ENCODE measurements around the gene KCNS3. TPM values are rescaled to one million over a fixed set of nuclear protein-coding genes. Genes with fewer than 3 reads are reported as not detected.

Gene KCNS3
- total RNA-seq, 2 donors from 2014 or later: not detected

DNA sequence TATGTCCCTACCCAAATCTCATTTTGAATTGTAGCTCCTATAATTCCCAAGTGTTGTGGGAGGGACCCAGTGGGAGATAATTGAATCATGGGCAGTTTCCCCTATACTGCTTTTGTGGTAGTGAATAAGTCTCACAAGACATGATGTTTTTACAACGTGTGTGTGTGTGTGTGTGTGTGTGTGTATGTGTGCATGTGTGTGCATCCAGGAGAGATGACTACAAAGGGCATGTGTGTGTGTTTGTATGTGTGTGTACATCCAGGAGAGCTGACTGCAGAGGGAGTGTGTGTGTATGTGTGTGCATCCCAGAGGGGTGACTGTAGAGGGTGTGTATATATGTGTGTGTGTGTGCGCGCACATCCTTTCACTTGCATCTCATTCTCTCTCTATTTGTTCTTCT, 86.7 kb downstream of the KCNS3 start:
- Mint-ChIP-seq H3K36me3 (ENCODE audit: low read depth) (no peaks in the 10 kb centered on the region), H3K27ac (no peak overlapping the region), H3K27me3 (no peaks in the 10 kb centered on the region), H3K4me3 (no peak overlapping the region), H3K4me1 (no peaks in the 10 kb centered on the region)
- H3K9me3 ChIP-seq (ENCODE audit: control insufficient read depth, low read length, poor library complexity, severe bottlenecking): no peaks in the 10 kb centered on the region
- DNase-seq (no peak), ATAC-seq (no peak)

DNA sequence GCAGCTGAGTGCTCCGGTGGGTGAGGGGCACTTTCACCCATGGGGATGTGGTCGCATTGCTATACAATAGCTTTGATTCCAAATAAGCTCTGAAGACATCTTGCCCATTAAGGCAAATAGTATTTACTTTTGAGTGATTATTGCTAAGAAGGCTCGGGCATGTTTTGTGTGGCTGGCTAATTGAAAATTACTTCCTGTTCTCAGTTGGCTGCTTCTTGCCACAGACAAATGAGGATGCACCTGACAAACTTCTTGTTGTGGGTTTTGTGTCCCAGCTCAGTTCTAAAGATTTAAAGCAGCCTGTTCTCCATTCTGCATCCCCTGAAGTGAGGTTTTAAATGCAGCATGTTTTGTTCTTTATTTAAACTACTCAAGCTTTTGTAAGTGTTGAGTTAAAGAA, 88.3 kb downstream of the KCNS3 start:
- H3K4me1 Mint-ChIP-seq: no peaks in the 10 kb centered on the region
- no peaks in the 10 kb centered on the region for H3K9me3 ChIP-seq (ENCODE audit: control insufficient read depth, low read length, poor library complexity, severe bottlenecking)
- no peak overlapping the region for H3K4me3 Mint-ChIP-seq
- H3K27ac Mint-ChIP-seq: no peak overlapping the region
- ATAC-seq (no peak), DNase-seq (no peak)
- no peaks in the 10 kb centered on the region for H3K27me3 Mint-ChIP-seq
- no peaks in the 10 kb centered on the region for H3K36me3 Mint-ChIP-seq (ENCODE audit: low read depth)

DNA sequence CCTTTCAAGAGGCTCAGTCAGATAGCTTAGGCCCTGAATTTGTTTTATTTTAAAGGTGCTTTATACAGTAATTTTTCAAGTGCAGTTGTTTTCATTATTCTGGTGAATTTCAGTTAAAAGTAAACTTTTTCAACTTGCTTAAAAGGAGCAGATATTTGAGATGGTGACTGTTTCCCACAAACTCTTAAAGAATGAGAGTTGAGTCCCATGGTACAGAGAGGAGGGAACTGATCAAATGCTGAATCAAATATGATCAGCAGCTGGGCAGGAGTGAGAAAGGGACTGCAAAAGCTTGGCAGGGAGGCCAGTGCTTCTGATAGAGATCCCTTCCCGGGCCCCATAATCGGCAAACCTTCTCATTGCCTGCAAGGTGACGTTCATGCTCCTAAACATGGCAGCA, 91.2 kb downstream of the KCNS3 start:
- Mint-ChIP-seq H3K27me3 (no peaks in the 10 kb centered on the region), H3K27ac (no peak overlapping the region), H3K4me1 (no peaks in the 10 kb centered on the region), H3K36me3 (ENCODE audit: low read depth) (no peaks in the 10 kb centered on the region), H3K4me3 (no peak overlapping the region)
- DNase-seq (no peak), ATAC-seq (no peak)
- no peaks in the 10 kb centered on the region for H3K9me3 ChIP-seq (ENCODE audit: control insufficient read depth, low read length, poor library complexity, severe bottlenecking)

DNA sequence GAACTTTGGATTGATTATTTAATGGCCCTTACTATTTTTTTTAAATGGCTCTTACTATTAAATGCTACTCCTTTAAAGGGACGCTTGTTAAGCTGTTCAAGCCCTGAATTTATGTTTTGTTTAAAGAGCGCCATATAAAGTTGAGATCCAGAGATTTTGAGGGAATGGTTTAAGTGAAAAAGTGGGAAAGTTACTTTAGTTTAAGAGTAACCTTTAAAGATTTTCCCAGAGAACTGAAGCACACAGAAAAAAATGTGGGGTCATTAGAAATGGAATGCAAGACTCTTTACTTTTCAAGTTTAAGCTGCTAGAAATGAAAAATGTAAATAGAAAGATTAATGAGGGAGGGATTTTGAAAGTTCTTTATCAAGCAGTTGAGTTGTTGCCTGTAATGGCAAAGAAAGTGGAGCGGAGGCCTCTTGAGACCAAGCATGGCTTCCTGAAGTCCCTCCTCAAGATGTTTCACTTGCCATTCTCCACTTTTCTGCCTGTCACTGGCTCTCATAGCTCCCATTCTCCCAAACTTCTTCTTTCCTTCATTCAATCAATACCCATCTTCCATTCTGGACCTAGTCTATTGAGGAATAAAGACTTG, 93.2 kb downstream of the KCNS3 start:
- ATAC-seq (no peak), DNase-seq (no peak)
- no peaks in the 10 kb centered on the region for H3K9me3 ChIP-seq (ENCODE audit: control insufficient read depth, low read length, poor library complexity, severe bottlenecking)
- Mint-ChIP-seq H3K27me3 (no peaks in the 10 kb centered on the region), H3K4me3 (no peak overlapping the region), H3K36me3 (ENCODE audit: low read depth) (no peaks in the 10 kb centered on the region), H3K27ac (no peak overlapping the region), H3K4me1 (no peaks in the 10 kb centered on the region)

DNA sequence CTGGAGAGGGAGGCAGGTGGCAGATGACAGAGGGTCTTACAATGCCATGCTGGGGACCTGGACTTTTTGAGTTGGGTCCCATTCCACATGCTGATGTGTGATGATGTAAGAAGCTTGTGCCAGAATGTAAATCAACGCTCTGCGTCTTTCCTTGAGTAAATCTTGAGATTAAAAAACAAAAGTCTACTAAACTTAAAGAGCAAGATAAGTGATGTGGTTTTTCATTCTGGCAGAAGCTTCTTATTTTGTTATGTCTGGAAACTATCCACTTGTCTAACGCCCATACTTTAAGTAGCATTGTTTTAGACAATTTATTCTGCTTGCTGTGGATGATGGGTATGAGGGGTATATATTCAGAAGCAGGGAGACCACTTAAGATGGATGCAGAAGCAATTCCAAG, 94.5 kb downstream of the KCNS3 start:
- ATAC-seq: no peak
- no peaks in the 10 kb centered on the region for H3K4me1 Mint-ChIP-seq
- no peak for DNase-seq

DNA sequence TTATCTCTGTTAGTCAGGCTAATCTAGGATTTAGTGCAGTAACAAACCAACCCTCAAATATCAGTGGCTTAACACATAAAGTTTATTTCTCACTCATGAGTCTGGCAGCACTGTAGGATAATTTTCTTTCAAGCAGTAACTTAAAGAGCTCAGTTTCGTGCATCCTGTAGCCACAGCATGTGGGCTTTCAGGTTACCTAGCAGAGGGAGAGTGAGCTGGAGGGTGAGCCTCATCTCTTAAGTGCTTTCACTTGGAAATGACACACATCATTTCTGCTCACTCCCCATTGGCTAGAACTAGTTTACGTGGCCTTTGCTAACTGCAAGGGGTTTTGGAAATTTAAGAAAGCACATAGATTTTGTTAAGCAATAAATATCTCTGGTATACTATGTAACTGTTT, 96.9 kb downstream of the KCNS3 start:
- Mint-ChIP-seq H3K27ac (no peak overlapping the region), H3K4me3 (no peak overlapping the region), H3K36me3 (ENCODE audit: low read depth) (no peaks in the 10 kb centered on the region), H3K4me1 (no peaks in the 10 kb centered on the region), H3K27me3 (no peaks in the 10 kb centered on the region)
- ATAC-seq (no peak), DNase-seq (no peak)
- no peaks in the 10 kb centered on the region for H3K9me3 ChIP-seq (ENCODE audit: control insufficient read depth, low read length, poor library complexity, severe bottlenecking)

More for the DNA sequence above, 94.5 kb downstream of the KCNS3 start:
- Mint-ChIP-seq H3K27ac (no peak overlapping the region), H3K4me3 (no peak overlapping the region), H3K27me3 (no peaks in the 10 kb centered on the region), H3K36me3 (ENCODE audit: low read depth) (no peaks in the 10 kb centered on the region)
- H3K9me3 ChIP-seq (ENCODE audit: control insufficient read depth, low read length, poor library complexity, severe bottlenecking): no peaks in the 10 kb centered on the region

DNA sequence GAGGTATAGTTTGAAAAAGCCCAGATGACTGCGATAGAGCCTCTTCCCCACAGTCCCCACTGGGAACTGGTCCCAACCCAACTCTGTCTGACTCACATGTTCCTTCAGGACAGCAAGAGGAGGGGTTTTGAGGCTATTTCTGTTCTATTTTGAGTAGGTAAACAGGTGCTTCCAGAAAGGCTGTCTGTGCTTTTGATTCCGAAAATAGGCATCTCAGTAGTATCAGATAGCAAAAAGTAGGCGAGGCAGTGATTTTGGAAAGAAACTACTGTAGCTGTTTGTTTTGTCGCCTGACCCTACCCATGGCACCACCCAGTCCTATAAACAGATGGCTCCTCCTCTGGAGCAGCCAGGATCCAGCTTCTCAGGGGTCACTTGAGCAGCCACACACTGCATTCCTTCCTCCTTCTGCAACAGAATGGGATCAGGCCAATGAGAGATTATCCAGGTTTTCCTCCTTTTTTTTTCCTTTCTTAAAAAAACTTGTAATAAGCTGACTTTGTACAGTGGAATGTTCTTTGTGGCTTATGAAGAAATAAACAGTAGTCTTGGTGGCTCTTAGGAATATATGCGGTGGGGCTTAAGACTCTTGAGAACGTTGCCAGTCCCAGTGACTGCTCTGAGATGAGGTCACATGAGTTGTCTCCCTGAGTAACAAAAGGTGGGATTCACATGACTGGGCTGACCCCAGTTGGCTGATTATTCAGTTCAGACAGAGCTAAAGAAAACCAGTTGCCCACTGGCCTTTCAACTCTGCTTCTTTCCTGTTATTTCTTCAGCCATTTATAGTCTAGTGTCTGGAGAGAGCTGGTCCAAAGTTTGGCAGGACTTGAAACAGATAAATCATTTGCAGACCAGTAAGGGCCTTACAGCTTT, 98.6 kb downstream of the KCNS3 start:
- H3K36me3 Mint-ChIP-seq (ENCODE audit: low read depth): no peaks in the 10 kb centered on the region
- no peak for DNase-seq
- no peak overlapping the region for H3K27ac Mint-ChIP-seq
- H3K27me3 Mint-ChIP-seq: no peaks in the 10 kb centered on the region
- H3K4me1 Mint-ChIP-seq: no peaks in the 10 kb centered on the region
- no peak overlapping the region for H3K4me3 Mint-ChIP-seq
- ATAC-seq: no peak
- no peaks in the 10 kb centered on the region for H3K9me3 ChIP-seq (ENCODE audit: control insufficient read depth, low read length, poor library complexity, severe bottlenecking)

DNA sequence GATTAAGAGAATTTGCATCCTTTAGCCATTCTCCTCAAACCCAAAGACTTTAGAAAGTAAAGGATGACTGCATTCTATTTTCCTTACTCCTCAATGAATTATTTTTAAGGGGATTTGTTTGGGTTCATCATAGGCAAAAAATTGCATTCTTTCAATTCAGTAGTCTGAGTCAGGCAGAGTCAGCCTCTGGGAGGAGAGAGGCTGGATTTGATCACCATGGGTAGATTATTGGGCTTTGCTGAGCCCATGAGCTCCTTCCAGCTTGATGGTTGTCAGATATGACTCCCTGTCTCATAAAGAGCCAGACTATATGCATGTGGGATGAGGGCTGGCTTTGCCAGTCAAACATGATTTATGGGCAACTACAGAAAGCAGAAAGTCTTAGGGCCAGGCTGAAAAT, 101.2 kb downstream of the KCNS3 start:
- DNase-seq: no peak
- no peak overlapping the region for H3K27ac Mint-ChIP-seq
- H3K36me3 Mint-ChIP-seq (ENCODE audit: low read depth): no peaks in the 10 kb centered on the region
- no peak overlapping the region for H3K4me3 Mint-ChIP-seq
- ATAC-seq: no peak
- H3K27me3 Mint-ChIP-seq: no peaks in the 10 kb centered on the region
- no peaks in the 10 kb centered on the region for H3K4me1 Mint-ChIP-seq
- H3K9me3 ChIP-seq (ENCODE audit: control insufficient read depth, low read length, poor library complexity, severe bottlenecking): no peaks in the 10 kb centered on the region

DNA sequence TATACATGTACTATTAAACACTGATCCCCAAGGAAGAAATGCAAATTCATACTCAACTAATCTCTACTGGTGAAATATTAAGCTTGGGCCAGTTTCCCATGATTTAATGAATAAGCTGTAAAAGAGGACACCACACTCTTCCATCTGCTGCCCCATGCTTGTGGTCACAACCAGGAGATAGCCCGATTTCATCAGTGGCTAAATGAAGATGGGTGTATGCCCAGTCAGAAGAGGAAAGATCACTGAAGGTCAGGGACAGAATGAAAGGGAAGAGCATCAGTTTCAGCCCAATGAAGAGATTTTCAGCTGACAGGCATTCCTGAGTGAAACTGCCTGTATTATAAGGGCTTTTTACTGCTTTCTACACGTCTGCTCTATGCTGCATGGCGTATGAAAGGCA, 103.5 kb downstream of the KCNS3 start:
- DNase-seq (no peak), ATAC-seq (no peak)
- no peak overlapping the region for H3K4me3 Mint-ChIP-seq
- no peaks in the 10 kb centered on the region for H3K36me3 Mint-ChIP-seq (ENCODE audit: low read depth)
- H3K4me1 Mint-ChIP-seq: no peaks in the 10 kb centered on the region
- no peaks in the 10 kb centered on the region for H3K27me3 Mint-ChIP-seq
- no peaks in the 10 kb centered on the region for H3K9me3 ChIP-seq (ENCODE audit: control insufficient read depth, low read length, poor library complexity, severe bottlenecking)
- H3K27ac Mint-ChIP-seq: no peak overlapping the region

Other genes with a start within 250 kb of the KCNS3 start
- 10 to 100 TPM; 14.1 to 14.4 TPM for gene SMC6, start 124.9 kb upstream of the KCNS3 start, total RNA-seq
- gene GEN1, start 124.5 kb upstream of the KCNS3 start, total RNA-seq: 10 to 100 TPM in 1 of 2 donors, 1 to 10 TPM in 1; 7.2 to 10.7 TPM
- gene MSGN1, start 62.2 kb upstream of the KCNS3 start, total RNA-seq: not detected